Measurements from ENCODE around the gene ZFP91. TPM values are rescaled to one million over a fixed set of nuclear protein-coding genes. Genes with fewer than 3 reads are reported as not detected.

The ZFP91 gene
- total and polyA plus RNA-seq, 2 of the 13 experiments (the other 11 are each of a cell fraction or from before 2014, with no cell fraction given) = 13.5 to 38.6 TPM

DNA sequence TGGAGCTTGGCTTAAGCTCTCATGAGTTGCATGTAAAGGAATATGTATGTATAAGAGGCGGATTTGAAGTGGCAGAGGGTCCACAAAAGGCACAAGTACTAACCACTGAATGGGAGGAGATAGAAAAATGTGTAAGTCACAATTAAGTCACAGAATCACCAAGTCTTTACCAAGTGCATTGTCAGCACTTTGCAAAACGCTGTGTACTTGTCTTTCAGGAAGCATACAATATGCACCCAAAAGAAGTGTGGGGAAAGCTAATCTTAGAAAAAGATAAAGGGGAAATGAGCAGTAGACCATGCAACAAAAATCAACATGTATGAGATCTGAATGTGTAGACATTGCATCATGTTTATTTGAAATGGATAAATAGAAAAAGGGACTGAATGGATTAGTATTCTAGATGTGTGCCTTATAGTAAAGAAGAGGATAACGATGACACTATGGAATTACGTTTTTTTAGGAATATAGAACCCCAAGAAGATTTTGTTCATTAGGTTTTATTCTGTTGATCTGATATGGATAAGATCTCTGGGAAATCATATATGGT is 48.1 kb downstream of the ZFP91 start:
- Histone ChIP-seq H4K20me1 (ENCODE audit: insufficient read depth, low read length) (no peaks in the 10 kb centered on the region), H3K27ac (ENCODE audit: extremely low read length, insufficient read depth, low read length) (no peak overlapping the region), H3K36me3 (replicated peaks in 1 of 2; ENCODE audit: control insufficient read depth in 1 of 2, insufficient read depth in 2 of 2, low read length in 2 of 2) (peaks cover 3 to 30% of the 10 kb centered on the region in 2 experiments), H2AFZ (ENCODE audit: low read length) (no peak overlapping the region), H3K79me2 (ENCODE audit: insufficient read depth, low read length) (no peaks in the 10 kb centered on the region), H3K9ac (ENCODE audit: insufficient read depth, low read depth, low read length) (no peak overlapping the region), H3K27me3 (ENCODE audit: control insufficient read depth in 1 of 2, insufficient read depth in 2 of 2, low read length in 2 of 2) (no peaks in the 10 kb centered on the region), H3K9me3 (ENCODE audit: low read length) (no peaks in the 10 kb centered on the region), H3K4me1 (ENCODE audit: insufficient read depth, low read length) (no peaks in the 10 kb centered on the region), H3K4me2 (ENCODE audit: low read depth, low read length) (no peak overlapping the region), H3K4me3 (replicated peaks in 1 of 3; ENCODE audit: insufficient read depth in 1 of 3, low read depth in 2 of 3, low read length in 3 of 3) (no peak overlapping the region)
- BruUV-seq (replicated peaks) = no TSS peak
- in situ Hi-C loops (cut with HindIII; ENCODE audit: extremely low pct_ligation_motif_present, low pct_unique_long_range_greater_than_20kb) = loop anchor here (10.0 kb wide), 1 partner anchor 62 kb away; no protein-coding TSS in a partner anchor
- no peak for FAIRE-seq
- CTCF ChIA-PET (ENCODE audit: low intra/inter-chr PET ratio, low total read pairs) = no interaction called here
- intact Hi-C loops (cut with micrococcal nuclease; ENCODE audit: unreplicated experiment) = no loop called here
- POLR2A ChIA-PET = no interaction called here
- TF ChIP-seq ZNF44 (CRISPR knock-in tag; IDR thresholded peaks at IDR 0.05) (no peak), BRCA1 (CRISPR knock-in tag; IDR thresholded peaks at IDR 0.05) (no peak), MAFK (conservative IDR thresholded peaks at IDR 0.05 in 1 of 2, IDR thresholded peaks at IDR 0.05 in 1 of 2; ENCODE audit: low read length in 2 of 2) (peak; percentile 87 to 94), MAFF (IDR thresholded peaks at IDR 0.05; ENCODE audit: low read depth, low read length) (peak; percentile 91)
- TF ChIP-seq, protein P1, sequence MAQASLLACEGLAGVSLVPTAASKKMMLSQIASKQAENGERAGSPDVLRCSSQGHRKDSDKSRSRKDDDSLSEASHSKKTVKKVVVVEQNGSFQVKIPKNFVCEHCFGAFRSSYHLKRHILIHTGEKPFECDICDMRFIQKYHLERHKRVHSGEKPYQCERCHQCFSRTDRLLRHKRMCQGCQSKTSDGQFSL (CRISPR knock-in tag; IDR thresholded peaks at IDR 0.05) = no peak
- TF ChIP-seq, protein P2, sequence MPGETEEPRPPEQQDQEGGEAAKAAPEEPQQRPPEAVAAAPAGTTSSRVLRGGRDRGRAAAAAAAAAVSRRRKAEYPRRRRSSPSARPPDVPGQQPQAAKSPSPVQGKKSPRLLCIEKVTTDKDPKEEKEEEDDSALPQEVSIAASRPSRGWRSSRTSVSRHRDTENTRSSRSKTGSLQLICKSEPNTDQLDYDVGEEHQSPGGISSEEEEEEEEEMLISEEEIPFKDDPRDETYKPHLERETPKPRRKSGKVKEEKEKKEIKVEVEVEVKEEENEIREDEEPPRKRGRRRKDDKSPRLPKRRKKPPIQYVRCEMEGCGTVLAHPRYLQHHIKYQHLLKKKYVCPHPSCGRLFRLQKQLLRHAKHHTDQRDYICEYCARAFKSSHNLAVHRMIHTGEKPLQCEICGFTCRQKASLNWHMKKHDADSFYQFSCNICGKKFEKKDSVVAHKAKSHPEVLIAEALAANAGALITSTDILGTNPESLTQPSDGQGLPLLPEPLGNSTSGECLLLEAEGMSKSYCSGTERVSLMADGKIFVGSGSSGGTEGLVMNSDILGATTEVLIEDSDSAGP (CRISPR knock-in tag; IDR thresholded peaks at IDR 0.05; ENCODE audit: borderline replicate concordance) = no peak
- DNase-seq (ENCODE audit: low spot score) = no peak
- no peak for ATAC-seq
- 88% methylated on average over 4 of the region's 4 CpGs for WGBS (ENCODE audit: low lambda C conversion rate)

DNA sequence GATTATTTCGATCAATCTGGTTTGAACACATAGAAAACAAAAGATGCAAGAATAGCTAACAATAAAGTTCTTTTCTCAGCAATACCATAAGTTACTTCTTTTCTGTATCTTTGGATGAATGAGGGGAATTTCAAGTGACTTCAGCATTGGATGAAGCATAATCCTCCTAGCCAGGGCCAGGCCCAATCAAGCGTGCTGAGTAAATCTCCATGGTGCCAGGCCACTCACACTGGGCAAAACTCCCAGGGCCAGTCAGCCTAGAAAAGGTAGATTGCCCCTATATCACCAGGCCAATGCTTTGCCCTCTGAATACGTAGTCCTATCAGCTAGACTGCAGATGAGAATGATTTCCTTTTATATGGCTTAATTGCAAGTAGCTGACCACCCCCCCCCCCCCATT is 49.6 kb downstream of the ZFP91 start:
- ATAC-seq (no peak), FAIRE-seq (no peak), DNase-seq (ENCODE audit: low spot score) (no peak)
- Histone ChIP-seq H3K79me2 (ENCODE audit: insufficient read depth, low read length) (no peaks in the 10 kb centered on the region), H3K4me1 (ENCODE audit: insufficient read depth, low read length) (no peaks in the 10 kb centered on the region), H3K9me3 (ENCODE audit: low read length) (no peaks in the 10 kb centered on the region), H2AFZ (ENCODE audit: low read length) (no peak overlapping the region), H3K4me2 (ENCODE audit: low read depth, low read length) (no peak overlapping the region), H3K36me3 (replicated peaks in 1 of 2; ENCODE audit: control insufficient read depth in 1 of 2, insufficient read depth in 2 of 2, low read length in 2 of 2) (peaks cover 2 to 19% of the 10 kb centered on the region in 2 experiments), H3K27me3 (ENCODE audit: control insufficient read depth in 1 of 2, insufficient read depth in 2 of 2, low read length in 2 of 2) (no peaks in the 10 kb centered on the region), H3K27ac (ENCODE audit: extremely low read length, insufficient read depth, low read length) (no peak overlapping the region), H3K4me3 (replicated peaks in 1 of 3; ENCODE audit: insufficient read depth in 1 of 3, low read depth in 2 of 3, low read length in 3 of 3) (no peak overlapping the region), H3K9ac (ENCODE audit: insufficient read depth, low read depth, low read length) (no peak overlapping the region), H4K20me1 (ENCODE audit: insufficient read depth, low read length) (no peaks in the 10 kb centered on the region)
- in situ Hi-C loops (cut with HindIII; ENCODE audit: extremely low pct_ligation_motif_present, low pct_unique_long_range_greater_than_20kb) = loop anchor here (10.0 kb wide), 1 partner anchor 64 kb away; no protein-coding TSS in a partner anchor
- intact Hi-C loops (cut with micrococcal nuclease; ENCODE audit: unreplicated experiment) = no loop called here
- TF ChIP-seq RBM22 (optimal IDR thresholded peaks at IDR 0.05; ENCODE audit: low read length) = peak; percentile 21
- TF ChIP-seq, protein P3, sequence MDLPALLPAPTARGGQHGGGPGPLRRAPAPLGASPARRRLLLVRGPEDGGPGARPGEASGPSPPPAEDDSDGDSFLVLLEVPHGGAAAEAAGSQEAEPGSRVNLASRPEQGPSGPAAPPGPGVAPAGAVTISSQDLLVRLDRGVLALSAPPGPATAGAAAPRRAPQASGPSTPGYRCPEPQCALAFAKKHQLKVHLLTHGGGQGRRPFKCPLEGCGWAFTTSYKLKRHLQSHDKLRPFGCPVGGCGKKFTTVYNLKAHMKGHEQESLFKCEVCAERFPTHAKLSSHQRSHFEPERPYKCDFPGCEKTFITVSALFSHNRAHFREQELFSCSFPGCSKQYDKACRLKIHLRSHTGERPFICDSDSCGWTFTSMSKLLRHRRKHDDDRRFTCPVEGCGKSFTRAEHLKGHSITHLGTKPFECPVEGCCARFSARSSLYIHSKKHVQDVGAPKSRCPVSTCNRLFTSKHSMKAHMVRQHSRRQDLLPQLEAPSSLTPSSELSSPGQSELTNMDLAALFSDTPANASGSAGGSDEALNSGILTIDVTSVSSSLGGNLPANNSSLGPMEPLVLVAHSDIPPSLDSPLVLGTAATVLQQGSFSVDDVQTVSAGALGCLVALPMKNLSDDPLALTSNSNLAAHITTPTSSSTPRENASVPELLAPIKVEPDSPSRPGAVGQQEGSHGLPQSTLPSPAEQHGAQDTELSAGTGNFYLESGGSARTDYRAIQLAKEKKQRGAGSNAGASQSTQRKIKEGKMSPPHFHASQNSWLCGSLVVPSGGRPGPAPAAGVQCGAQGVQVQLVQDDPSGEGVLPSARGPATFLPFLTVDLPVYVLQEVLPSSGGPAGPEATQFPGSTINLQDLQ (CRISPR knock-in tag; IDR thresholded peaks at IDR 0.05) = no peak
- ChIA-PET POLR2A (no interaction called here), CTCF (ENCODE audit: low intra/inter-chr PET ratio, low total read pairs) (no interaction called here)
- BruUV-seq (replicated peaks) = no TSS peak
- 99% methylated on average over 3 of the region's 3 CpGs for WGBS (ENCODE audit: low lambda C conversion rate)
